DND-41 (cell line): Measurements from ENCODE around the gene ZMIZ2.

Source experiments
- CTCF ChIP-seq: IDR thresholded peaks from 2 replicates; pipeline ENCODE4 v1.5.1; 2012; ENCODE audit warnings: borderline replicate concordance, low read length, moderate library complexity, mild to moderate bottlenecking; ENCODE audit not compliant: poor library complexity, severe bottlenecking; ENCODE audit errors: extremely low read depth
- EZH2 ChIP-seq: IDR thresholded peaks from 3 replicates; pipeline ENCODE4 v1.6.1; 2012; ENCODE audit warnings: borderline replicate concordance, low read depth, mild to moderate bottlenecking, moderate library complexity, low read length, inconsistent platforms; ENCODE audit not compliant: severe bottlenecking

GRCh38 chr7:44772867-44773266 is 24.2 kb downstream of the ZMIZ2 start:
- TF ChIP-seq CTCF (no peak), EZH2 (no peak)
